NCI-H2107 (cell line): Measurements from ENCODE around the gene SRSF1.
"Not testable (repeated sequence)": the region's sequence is repeated elsewhere in the genome, so short reads cannot be mapped to it uniquely, and the experiment has no call there.

Experiments
- DNase-seq: peaks from one replicate; lab custom pipeline; 2025; lab: John Stamatoyannopoulos, UW

Gene SRSF1, protein sequence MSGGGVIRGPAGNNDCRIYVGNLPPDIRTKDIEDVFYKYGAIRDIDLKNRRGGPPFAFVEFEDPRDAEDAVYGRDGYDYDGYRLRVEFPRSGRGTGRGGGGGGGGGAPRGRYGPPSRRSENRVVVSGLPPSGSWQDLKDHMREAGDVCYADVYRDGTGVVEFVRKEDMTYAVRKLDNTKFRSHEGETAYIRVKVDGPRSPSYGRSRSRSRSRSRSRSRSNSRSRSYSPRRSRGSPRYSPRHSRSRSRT

DNA sequence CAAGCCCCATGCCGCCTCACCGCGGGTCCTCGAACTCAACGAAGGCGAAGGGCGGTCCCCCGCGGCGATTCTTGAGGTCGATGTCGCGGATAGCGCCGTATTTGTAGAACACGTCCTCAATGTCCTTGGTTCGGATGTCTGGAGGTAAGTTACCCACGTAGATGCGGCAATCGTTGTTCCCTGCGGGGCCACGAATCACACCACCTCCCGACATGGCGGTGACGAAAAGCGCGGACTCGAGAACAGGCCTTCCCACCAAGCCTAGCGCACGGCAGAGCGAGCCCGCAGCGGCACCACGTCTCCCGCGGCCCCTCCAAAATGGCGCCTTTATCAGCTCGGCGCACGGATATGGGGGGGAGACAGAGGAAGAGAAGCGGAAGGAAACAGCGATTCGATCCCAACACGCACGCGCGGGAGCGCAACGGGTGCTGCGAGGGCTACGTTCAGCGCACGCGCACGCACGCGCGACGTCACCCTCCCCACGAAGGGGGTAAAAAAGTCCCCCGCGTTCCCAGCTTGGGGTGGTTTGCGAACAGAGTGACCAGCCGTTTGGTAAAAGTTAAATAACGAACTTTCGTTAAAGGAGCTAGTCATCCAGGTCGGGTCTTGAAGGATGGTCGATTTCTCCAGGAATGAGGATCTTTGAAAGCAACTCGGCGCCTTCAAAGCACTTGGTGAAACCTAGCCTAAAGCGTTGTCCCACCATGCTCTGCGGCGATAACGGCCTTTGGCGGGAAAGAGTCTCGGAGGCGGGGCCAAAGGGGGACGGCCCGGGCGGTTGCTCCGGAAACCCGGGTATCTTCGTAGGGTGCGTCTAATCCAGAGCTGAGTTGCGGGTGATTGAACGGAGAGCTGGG is at the start of gene SRSF1:
Gene SRSF1 (minus strand): TSS at position 323 of the 857 bp plus-strand sequence. CDS start 109 bp downstream, at position 214.
- peak; percentile 96 for DNase-seq

DNA sequence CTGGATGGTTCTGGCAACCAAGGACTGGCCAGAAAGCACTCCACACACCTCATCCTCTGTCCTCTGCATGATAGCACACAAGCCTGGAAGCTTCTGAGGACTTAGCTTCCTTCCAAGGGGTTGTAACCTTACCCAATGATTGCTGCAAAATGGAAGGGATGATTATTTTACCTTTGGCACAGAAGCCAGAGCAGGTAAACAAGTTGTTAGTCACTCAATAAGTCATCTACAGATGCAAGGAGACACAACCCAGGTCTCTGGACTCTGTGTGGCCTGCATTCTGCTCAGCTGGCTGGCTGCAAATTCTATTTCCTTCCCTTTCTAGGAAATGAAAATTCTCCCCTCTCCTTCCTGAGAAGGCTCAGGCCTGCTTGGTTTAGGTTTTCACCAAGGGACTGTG is 49.4 kb upstream of the SRSF1 start:
- no peak for DNase-seq

DNA sequence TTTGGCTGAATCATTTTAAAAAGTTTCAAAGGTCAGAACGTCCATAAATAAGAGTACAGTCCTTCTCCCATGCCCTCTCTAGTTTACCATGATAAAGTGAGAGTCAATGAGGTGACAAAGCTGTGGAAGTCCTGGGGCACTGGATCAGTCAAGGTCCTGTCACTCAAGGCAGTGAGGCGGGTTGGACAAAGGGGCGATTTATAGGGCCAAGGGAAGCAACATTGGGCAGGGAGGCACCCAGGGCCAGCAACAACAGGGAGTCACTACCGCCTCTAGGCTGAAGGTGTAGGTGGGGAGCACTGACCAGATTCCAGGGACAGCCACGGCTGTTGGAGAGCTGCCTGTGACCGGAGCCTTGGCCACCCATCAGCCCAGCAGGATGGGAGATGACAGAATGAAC is 47.6 kb upstream of the SRSF1 start:
- DNase-seq: no peak

DNA sequence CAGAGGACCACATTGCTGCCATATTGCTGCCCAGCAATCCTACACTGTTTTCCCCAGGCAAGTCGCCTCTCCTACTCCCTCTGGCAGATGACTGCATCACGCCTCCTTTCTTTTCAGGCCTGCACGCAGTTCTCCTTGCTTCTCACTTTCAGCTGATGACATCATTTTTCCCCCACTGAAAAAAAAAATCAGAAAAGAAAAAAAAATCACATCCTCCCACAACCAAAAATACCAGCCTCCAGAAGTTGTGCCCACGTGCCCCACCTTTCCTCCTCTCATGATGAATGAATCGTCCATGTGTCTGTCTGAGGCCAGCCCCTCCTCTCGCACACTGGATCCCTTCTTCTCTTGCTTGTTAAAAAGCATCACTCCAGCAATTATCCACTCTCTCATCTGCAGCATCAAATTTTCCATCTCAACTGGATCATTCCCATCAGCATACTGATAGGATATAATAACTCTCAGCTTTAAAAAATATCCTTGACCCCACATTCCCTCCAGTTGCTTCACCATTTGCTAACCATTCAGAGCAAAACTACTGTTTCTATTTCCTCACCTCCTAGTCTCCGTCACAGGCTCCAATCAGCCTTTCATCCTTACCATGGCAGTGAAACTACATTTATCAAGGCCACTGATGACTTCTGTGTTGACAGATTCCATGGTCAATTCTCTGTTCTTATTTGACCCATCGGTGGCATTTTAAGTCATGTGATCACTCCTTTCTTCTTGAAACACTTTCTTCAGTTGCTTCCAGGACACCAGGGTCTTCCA is 46.1 kb upstream of the SRSF1 start:
- no peak for DNase-seq

DNA sequence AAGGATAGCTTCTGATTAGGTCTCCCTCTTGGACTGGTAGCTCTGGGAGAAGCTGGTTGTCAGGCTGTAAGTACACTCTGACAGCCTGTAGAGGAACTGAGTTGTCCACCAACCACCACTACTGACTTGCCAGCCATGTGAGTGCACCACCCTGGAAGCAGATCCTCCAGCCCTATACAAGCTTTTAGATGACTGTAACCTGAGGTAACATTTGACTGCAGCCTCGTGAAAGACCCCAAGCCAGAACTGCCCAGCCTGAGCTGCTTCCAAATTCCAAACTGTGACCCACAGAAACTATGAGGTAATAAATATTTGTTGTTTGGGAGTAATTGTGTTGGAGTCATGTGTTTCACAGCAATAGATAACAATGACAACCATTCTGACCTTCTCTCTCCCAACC is 45.4 kb upstream of the SRSF1 start:
- DNase-seq: no peak

DNA sequence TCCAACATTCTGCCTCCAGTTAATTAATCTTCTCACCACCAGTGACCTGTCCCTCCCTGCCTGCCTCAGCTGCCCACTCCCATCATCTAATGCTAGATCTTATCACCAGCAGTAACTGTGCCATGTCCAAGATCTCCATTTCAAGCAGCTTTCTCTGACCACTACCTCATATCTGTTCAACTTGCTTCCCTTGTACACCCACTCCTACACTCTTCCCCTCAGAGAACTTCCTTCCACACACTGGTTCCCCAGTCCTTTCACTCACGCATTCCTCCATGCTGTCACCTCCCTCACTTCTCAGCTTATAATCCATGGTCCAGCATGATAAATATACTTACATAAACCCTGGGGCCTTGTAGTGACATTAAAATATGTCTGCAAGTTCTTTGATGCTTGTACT is 44.4 kb upstream of the SRSF1 start:
- no peak for DNase-seq

DNA sequence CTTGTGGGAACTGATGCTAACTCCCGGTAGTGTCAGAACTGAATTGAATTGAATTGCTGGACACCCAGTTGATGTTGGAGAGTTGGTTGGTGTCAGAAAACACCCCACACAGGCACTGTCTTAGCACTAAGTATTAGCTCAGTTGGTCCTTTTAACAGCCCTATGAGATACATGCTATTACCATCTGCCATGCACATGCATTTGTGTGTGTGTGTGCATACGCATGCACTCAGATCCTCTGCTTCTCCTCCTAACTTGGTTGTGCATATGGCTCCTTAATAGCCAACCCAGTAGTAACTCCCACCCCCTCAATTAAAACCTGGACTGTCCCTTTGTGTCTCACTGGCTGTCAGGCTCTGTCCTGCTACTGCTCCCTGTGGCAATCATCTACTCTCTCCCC is 43.9 kb upstream of the SRSF1 start:
- DNase-seq: no peak

DNA sequence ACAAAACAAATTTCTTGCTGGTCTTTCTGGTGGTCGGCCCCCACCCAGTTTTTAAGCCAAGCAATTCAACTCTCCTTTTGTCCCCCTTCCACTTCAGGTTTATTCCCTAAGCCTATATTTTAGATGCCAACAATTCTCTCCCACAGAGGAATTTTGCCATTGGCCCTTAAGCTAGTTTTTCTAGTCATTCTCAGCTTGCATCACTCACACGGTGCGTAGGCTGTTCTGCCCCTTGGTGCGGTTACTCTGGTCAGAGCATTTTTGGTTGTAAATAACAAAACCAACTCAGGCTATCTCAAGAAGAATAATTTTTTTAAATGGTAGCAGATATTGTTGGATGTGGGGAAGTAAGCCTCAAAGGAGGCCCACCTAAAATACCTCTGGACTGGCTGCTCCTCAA is 42.5 kb upstream of the SRSF1 start:
- DNase-seq: no peak

DNA sequence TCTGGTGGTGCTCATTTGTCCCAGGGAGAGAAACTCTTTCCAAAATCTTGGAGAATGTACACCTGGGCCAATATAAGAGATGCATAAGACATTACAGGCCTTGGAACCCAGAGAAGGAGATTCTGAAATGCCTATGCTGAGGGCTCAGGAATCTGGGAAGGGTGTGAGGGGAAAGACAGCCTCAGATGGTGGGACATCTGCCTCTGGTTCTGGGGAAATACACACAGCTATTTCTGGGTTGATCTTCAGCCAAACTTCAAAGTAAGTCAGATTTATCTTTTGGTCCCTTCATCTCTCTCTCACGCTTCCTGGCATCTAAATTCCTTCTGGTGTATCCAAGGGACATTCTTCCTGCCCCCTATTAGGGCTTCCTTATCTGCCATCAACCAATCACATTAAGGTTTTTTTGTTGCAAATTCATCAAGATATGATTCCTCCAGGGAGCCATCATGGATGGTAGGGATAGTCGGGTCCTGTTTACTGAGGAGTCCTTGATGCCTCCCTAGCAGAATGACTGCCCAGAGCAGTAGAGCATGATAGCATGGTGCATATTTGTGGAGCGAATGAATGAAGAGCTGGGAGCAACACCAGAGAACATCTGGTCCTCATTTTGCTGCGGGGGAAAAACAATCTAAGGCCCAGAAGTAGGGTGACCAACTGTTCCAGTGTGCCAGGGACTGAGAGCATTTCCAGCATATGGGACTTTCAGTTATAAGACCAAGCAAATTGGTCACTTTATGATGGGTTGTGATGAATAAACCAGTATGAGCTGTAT is 40.5 kb upstream of the SRSF1 start:
- DNase-seq: no peak

DNA sequence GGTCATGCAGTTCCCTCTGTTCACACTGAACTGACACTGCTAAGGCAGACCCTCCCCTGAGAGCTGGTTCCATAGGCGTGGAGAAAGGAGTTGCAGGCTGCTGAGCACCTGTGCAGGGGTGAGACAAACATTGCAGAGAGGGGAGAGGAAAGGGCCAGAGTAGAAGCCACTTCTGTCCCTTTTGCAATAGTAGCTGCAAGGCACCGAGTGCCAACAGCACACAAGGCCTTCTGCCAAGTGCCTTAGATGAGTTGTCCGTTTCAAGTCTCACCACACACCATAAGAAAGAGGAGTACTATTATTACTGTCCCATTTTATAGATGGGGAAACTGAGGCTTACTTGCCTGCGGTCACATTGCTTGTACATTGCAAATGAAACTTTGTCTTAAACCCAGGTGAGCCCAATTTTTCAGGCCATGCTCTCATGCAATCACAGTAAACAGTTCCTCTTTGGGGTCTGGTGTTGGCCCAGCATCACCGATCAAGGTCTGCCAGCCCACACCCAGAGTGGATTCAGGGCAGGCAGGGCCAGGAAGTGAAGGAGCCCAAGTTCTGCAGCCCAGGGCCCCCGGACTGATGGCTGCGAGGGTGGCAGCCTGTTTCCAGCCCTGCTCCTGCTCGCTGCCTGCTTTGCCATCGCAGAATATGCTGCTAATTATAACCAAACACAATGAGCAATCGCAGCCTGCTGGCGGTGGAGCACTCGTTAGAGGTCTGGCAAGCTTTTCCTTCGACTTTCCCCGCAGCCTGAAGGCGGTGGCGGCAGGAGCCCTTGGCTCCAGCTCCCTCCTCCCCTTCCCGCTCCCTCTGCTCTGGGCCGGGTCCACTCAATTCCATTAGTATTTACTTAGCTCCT is 39.4 kb upstream of the SRSF1 start:
- DNase-seq: no peak

DNA sequence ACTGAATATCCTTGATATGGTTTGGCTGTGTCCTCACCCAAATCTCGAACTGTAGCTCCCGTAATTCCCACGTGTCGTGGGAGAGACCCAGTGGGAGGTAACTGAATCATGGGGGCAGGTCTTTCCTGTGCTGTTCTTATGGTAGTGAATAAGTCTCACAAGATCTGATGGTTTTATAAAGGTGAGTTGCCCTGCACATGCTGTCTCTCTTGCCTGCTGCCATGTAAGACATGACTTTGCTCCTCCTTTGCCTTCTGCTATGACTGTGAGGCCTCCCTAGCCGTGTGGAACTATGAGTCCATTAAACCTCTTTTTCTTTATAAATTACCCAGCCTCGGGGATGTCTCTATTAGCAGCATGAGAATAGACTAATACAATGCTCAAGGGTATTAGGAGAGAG is 37.2 kb upstream of the SRSF1 start:
- DNase-seq: not testable (repeated sequence)

DNA sequence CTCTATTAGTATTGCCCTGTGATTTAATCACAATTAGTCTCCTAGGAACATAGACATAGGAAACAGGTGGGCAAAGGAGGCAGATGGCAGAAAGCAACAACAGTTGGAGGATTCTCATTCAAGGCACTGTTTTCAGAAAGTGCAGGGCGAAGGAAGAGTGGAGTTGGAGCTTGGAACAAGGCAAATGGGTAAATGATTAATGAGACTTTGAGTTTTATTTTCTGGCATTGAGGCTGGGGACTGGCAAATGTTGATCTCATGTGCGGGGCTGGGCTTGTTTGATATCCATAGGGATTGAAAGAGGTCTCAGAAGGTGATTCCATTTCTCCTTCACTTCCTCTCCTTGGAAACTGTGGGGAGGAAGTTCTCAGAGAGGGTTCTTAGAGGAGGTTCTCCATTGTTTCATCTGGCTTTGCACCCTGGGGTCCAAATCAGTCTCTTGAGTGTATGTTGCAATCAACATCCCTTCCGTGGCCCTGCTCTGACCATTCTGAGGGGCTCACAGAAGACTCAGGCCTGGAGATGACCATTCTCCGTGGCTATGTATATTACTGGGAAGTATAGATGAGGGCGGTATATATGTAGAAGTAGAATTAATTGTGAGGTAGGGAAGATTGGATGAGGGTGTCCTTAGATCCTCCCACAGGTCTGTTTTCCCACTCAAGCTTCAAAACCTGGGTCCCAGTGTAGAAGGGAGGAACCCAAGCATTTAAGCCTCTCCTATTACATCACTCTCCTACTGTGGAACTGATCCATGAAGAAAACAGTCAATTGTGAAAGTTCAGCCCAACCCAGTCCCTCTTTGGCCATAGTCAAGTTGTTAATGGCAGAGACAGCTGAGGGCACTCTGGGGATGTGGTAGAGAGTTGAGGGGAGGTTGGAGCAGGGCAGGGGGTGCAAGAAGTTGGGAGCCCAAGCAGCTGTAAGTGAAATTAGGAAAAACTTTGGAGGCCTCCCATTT is 36.5 kb upstream of the SRSF1 start:
- DNase-seq: no peak

DNA sequence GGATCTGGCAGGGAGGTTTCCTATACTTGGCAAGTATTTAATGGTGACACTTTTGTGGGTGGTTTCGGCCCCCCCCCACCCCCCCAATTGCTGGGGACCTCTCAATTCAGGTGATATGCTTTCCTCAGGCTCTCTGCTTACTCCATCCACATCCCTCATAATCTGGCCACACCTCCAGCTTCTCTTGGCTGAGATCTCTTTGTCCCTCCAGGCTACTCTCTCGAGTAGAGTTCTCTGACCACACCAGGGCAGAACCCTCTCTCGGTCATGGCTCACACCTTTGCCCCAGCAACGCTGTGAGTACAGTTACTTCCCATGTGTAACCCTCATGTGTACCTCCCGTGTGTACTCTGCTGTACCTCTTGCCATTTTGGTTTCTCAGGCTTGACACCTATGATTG is 34.1 kb upstream of the SRSF1 start:
- no peak for DNase-seq

DNA sequence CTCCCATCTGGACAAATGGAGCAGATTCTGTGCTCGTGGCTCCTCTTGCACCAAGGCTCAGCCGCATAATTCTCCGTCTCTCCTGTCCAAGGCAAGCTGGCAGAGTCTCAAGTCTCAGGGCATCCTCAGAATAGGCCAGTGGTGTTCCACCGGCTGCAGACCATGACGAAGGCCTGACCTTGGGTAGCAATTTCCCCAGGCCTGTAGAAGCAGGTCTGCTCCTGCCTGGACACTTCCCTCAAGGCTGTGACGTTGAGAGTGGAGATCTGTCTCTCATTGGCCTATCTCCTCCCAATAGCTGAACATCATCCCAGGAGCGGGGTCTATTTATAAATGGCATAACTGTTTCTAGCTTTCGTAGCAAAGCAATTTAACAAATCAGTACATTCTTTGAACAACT is 33.3 kb upstream of the SRSF1 start:
- DNase-seq: no peak

DNA sequence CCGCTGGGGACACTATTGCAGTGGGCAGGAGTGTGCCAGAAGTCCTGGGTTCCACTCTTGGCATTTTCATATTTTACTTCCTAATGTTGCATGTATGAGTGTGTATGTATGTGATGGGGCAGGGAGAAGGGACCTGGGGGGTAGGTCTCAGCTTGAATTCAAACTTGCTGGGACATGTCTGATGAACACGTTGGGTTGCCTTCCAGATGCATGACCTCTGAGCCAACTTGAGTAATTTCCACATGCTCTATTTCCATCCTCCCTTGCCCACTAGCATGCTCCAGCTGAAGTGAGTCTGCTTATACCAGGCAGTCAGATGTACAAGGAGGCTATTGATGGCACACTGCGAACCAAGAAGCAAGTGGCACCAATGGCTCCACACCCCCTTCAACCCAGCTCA is 32.9 kb upstream of the SRSF1 start:
- no peak for DNase-seq

DNA sequence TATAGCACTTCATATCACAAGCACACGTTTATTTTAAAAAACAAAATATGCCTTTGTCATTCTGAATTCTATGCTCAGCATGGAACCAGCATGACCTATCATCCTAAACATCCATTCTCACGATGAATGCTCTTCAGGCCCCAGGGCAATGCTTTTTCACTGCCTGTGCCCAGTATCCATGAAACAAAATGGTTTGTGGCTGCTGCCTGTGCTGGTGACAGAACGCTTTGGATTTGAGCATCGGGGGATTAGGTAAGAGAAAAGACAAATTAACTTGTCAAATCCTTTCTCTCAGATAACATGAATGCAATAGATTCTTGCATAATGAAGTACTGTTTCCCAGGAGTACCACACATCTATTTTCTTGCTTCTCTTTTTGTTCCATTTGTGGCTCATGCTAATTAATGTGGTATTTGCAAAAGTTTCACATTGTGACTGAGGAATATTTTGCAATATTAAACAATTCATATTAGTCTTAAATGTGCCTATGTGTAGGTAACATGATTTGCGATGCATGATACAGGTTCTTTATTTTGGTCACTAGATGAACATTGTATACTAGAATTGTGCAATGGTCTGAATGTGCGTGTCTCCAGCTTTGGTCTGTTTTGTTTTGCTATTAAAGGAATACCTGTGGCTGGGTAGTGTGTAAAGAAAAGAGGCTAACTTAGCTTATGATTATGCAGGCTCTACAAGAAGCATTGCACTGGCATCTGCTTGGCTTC is 25.8 kb upstream of the SRSF1 start:
- DNase-seq: no peak

DNA sequence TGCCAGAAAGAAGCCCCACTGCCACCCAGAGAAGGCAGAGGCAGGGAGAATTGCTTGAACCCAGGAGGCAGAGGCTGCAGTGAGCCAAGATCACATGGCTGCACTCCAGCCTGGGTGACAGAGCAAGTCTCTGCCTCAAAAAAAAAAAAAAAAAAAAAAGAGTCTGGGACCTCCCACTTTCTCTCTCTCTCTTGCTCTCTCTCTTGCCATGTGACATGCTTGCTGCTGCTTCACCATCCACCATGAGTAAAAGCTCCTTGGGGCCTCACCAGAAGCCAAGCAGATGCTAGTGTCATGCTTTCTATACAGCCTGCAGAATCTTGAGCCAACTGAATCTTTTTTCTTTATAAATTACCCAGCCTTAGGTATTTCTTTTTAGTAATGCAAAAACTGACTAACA is 21.5 kb upstream of the SRSF1 start:
- no peak for DNase-seq

DNA sequence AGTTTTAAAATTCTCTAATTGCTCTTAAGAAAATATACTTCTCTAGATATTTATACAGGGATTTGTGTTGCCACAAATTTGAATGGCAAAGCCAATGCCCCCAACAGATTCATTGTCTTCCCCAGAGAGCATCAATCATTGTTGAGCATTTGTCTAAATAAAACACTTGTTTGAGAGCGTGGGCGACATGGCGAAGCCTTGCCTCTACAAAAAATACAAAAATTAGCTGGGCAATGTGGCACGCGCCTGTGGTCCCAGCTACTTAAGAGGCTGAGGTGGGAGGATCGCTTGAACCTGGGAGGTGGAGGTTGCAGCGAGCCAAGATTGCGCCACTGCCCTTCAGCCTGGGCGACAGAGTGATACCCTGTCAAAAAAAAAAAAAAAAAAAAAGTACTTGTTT is 13.4 kb upstream of the SRSF1 start:
- DNase-seq: no peak

DNA sequence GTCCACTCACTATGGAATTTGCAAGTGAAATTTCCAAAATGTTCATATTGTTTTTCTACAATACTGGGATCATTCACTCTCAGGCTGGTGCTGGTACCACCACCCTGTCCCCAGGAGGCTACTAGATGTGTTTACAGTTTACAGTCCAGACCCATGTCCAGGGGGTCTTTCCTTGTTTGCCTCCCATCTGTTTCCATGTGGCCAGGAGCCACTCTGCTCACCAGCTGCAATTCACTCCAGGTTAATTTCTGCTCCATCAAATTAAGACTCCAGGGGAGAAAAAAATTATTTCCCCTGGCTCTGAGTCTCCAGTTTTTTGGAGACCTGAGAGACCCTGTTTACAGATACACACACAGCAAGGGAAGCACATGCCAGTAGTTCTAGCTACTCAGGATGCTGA is 12.5 kb upstream of the SRSF1 start:
- no peak for DNase-seq
